Amniotic stem cell (primary cell): Measurements from ENCODE around the gene GTF2H4.

Experiments
- DNase-seq: peaks from one replicate; lab custom pipeline; 2025; lab: John Stamatoyannopoulos, UW

GTF2H4 gene

DNA sequence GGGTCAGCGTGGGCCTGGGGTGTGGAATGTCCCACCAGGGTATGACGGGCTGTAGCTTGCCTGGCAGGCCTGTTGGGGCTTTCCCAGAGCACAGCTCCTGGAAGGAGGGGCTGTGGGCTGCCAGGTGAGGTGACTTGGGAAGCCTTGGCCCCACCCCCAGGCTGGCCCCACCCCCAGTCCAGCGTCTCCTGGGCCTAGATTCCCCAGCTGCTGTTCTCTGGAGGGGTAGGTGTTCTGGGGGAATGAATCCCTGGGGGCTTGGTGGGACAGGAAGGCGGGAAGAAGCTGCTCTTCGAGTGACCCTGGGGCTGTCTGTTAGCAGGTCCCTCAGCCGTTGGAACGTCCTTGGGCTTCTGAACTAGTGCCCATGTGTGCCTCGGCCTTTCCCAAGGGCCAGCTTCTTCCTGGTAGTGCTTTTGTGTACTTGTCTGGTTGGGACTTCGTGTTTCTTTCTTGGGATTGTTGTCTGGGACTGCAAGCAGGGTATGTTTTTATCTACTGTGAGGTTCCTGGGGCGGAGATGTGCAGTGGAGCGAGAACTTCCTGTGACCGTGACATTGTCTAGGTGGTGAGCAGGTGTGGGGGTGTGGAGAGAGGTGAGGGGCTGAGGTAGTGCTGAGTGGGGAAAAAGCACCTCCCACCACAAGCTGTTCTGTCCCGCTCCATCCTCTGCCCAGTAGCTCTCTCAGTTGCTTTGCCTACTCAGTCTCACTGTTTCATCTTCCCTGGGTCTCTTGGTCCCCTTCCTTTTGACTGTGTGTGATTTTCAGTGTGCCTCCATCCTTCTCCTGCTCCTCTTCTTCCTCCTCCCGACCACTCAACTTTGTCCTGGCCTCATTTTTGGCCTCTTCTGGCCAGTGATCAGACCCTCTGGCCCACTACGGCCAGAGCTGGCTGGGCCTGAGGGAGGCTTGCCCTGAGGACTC lies 25.0 kb upstream of the GTF2H4 start:
- no peak for DNase-seq

GRCh38 chr6:30883685-30884520 lies 24.1 kb upstream of the GTF2H4 start, which contains the start of gene DDR1:
TSS of gene DDR1 (plus strand) at chr6:30884519. CDS start at chr6:30888730, 4,211 bp downstream.
- no peak for DNase-seq

DNA sequence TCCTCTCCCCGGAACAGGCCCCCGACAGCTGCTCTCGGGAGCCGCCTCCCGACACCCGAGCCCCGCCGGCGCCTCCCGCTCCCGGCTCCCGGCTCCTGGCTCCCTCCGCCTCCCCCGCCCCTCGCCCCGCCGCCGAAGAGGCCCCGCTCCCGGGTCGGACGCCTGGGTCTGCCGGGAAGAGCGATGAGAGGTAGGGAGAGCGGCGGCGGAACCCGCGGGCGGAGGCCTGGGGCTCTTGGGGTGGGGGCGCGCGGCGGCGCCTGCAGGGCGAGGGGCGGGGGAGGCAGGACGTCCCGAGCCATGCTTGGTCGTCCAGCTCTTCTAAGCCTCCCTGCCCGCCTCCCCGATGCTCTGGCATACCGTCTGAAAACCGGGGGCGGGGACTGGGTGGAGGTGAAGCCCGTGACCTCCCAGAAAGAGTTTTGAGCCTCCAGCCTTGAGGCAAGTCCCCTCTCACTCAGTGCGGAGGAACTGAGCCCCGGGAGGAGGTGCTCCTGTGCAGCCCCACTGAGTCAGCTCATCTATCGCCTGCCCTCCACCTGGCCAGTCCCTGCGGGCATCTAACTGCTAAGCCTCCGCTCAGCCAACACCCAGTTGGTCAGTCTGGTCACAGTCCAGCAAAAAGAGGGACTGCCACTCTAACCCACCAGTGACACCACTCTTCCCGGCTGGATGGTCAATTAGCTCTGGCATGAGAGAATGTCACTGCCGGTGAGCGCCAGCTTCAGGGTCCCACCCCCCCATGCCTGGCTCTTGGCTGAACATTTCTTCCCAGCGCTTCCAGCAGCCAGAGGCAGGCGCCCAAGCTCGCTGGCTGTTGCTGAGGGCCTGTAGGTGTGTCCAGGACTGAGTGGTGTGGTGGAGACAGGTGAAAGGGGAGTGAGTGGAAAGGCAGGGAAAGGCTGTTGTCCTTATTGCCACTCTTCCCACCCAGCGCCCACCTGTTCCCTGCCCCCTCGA lies 23.2 kb upstream of the GTF2H4 start:
- DNase-seq = no peak

DNA sequence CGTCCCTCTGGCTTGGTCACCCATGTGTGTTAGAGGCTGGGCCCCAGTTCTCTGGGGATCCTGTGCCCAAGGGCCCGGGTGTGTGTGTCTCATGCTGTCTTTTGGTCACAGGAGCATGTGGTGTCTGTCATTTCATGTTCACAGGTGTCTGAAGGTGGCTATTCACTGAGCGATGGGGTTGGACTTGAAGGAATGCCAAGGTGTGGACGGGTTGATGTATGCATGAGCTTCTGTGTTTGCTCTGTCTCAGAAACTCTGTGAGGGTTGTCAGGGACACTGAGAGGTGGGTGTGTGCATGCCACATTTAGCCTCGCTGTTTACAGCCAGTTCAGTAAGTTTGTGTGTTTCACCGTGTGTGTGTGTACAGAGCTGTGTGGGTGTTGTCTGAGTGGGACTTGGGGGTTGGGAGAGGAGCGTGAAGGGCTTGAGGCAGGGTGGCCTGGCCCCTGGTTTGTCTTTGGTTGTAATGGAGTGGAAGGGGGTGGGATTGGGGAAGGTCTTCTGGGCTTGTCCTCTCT lies 22.5 kb upstream of the GTF2H4 start:
- no peak for DNase-seq

DNA sequence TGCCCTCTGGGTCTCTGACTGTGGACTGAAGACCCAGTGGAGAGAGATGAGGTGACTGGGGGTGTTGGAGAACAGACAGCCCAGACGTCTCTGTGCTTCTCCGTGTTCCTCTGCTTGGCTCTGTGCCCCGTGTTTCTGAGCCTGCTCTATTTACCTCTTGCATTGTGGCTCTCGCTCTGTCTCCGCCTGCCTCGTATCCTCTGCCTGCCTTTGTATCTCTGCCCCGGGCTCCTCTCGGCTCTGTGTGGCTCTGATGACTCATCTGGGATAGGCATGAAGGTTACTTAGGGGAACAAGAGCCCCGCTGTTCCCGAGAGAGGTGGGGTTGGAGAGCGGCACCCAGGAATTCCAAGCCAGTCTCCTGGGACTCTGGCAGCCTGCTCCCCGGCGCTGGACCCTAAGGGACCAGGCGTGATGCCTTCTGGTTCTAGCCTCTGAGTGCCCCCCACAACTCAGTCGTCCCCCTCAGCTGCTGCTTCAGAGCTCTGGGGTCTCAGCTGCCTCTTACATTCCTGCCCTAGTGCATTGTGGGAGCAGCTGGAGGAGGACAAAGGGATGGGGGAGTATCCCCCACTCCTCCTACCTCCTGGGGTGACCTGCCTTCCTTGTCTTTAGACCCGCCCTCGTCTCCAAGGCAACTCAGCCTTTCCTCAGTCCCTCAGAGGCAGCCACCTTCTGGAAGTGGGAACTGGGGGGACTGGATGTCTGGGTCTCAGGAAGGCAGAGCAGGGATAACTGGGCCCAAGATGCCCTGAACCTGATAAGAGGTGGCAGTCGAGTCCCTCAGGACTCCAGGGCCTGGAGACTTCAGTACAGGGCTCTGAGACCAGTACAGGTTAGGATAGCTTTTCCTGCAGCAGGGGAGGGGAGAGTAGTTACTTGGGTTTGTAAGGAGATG lies 21.8 kb upstream of the GTF2H4 start:
- DNase-seq = peak; percentile 41

DNA sequence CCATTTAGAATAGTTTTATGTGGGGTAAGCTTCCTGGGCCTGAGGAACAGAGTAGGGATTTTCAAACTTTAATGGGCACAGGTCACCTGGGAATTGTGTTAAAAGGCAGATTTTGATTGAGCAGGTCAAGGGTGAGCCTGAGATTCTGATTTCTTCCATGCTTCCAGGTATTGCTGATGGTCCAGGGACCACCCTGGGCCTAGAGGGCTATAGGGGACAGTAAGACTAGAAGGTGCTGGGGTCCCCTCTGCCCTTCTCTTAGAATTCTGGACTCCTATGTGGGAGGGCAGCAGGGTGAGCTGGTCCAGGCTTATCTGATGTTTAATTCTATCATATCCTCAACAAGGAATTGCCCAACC lies 21.1 kb upstream of the GTF2H4 start:
- DNase-seq = no peak

DNA sequence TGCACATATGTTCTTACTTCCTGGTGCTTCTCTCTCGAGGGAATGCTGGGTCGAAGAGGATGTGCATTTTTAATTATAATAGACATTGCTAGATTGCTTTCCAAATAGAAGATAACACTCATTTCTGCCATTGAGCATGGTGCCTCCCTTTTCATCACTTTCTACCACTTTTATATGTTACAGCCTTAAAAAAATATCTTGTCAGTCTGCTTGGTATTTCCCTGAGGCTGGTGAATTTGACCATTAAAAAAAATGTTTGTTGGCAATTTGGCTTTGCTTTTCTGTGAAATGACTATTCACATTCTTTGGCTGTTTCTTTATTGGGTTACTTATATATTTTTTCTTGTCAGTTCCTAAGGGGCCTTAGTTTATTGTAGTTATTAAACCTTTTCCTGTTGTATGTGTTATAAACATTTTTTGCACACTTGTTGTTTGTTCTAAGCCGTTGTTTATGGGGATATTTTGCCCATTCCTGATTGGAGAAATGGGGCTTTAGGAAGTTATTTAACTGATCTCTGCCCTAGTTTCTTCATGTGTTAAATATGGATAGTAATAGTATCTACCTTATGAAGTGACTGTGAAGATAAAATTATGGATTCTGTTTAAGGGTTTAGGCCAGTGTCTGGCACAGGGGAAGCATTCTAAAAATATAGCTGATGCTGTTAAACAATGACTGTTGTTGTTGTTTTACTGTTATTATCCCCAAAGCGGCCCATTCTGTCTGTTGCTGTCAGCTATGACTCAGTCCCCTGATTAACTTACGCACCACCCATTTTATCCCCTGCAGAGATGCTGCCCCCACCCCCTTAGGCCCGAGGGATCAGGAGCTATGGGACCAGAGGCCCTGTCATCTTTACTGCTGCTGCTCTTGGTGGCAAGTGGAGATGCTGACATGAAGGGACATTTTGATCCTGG lies 19.8 kb upstream of the GTF2H4 start:
- DNase-seq = peak; percentile 15

- DNase-seq = no peak
Observed at GRCh38 chr6:30888816-30889495, 19.1 kb upstream of the GTF2H4 start.

DNA sequence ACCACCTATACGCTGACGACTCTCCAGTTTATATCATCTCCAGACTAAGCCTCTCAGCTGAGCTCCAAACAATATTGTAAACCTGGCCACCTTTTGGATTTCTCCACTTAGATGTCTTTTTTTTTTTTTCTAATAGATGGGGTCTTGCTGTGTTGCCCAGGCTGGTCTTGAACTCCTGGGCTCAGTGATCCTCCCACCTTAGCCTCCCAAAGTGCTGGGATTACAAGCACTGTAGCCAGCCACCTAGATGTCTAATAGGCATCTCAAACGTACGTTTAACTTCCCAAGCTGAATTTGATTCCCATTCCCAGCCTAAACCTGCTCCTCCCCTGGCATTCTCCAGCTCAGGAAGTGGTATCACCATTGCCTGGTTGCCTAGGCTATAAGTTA lies 18.5 kb upstream of the GTF2H4 start:
- DNase-seq = no peak

DNA sequence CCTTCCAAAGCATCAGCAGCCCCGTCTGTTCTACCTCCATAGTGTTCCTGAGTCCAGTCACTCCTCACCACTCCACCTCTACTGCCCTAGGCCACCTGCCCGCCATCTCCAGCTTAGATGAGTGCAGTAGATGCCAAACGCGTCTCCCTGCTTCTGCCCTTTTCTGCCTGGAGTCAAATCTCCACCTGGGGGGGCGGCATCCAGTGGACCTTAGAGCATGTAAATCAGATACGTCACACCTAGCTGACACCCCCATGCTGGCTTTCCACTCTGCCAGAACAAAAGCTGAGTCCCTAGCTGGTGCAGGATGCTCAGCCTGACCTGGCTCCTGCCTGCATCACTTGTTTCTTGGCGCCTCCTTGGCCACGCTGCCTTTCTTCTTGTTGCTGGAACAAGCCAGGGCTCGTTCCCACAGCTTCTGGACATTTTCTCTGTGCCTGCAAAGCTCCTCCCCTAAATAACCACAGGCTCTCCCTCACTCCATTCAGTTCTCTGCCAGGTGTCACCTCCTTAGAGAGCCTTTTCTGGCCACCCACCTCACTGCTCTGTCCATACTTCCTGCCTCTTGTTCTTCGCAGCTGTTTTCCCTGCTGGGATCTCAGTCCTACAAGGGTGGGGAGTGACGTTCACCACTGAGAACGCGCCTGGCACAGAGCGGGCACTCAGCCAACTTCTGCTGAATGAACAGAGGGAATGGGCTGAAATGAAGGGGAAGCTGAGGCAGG lies 17.9 kb upstream of the GTF2H4 start:
- no peak for DNase-seq

GRCh38 chr6:30890646-30891449 lies 17.2 kb upstream of the GTF2H4 start:
- DNase-seq = no peak

DNA sequence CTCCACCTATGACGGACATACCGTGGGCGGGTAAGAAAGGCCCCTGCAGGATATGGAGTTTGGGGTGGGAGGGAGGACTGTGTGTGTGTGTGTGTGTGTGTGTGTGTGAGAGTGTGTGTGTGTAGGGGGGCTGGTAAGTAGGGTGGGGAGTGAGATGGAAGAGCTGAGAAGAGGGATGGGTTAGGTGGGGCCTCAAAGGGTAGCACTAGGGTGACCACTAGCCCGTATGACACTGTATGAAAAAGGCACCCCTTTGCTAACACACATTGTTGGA lies 16.6 kb upstream of the GTF2H4 start:
- no peak for DNase-seq

- no peak for DNase-seq
Observed at GRCh38 chr6:30891816-30892538, 16.0 kb upstream of the GTF2H4 start.

GRCh38 chr6:30893001-30893591 lies 14.9 kb upstream of the GTF2H4 start:
- no peak for DNase-seq

- no peak for DNase-seq
Observed at GRCh38 chr6:30893666-30894065, 14.3 kb upstream of the GTF2H4 start.

- no peak for DNase-seq
Observed at GRCh38 chr6:30894381-30894780, 13.6 kb upstream of the GTF2H4 start.

DNA sequence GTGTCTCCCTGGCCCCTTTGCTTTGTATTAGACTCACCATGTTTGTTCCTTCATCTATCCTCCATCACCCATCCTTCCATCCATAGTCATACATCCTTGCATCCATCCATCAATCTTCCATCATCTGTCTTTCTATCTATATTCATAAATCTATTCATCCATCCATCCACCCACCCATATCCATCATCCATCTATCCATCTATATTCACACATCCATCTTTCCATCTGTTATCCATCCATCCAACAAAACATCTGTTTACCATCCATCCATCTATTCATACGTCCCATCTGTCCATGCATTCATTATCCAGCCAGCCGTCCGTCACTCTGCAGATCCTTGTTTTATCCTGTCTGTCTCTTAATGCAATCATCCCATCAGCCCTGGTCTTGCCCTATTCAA lies 13.1 kb upstream of the GTF2H4 start:
- DNase-seq = no peak
